SK-N-SH treated with all-trans-retinoic acid at 6 μM for 48 hours (cell line): ENCODE data around the gene GASK1B.

ENCODE experiments used
- ATAC-seq: fragments of 200-7000 bp; cut with Tn5 transposase; 3 replicates; pipeline ENCODE4 v1.9.1; 2020; ENCODE audit warnings: mild to moderate bottlenecking, moderate library complexity
- ARNTL ChIP-seq: fragments of 450-650 bp; formaldehyde crosslinking; IDR thresholded peaks from 2 replicates; pipeline ENCODE4 v1.5.0; 2020; ENCODE audit warnings: low read depth, mild to moderate bottlenecking, moderate library complexity, borderline replicate concordance
- BACH2 ChIP-seq: fragments of 250-450 bp; sonication (Bioruptor Pico); IDR thresholded peaks from 2 replicates; pipeline ENCODE4 v1.9.0; 2021; ENCODE audit warnings: mild to moderate bottlenecking, borderline replicate concordance
- CREB5 ChIP-seq: fragments of 250-450 bp; sonication (Bioruptor Pico); IDR thresholded peaks from 2 replicates; pipeline ENCODE4 v1.5.1; 2020; ENCODE audit warnings: low read depth, mild to moderate bottlenecking, moderate library complexity
- CSDC2 ChIP-seq: fragments of 250-450 bp; sonication (Bioruptor Pico); IDR thresholded peaks from 2 replicates; pipeline ENCODE4 v1.5.0; 2020; ENCODE audit warnings: mild to moderate bottlenecking, moderate library complexity
- ESRRG ChIP-seq: fragments of 250-450 bp; sonication (Bioruptor Pico); IDR thresholded peaks from 2 replicates; pipeline ENCODE4 v1.6.1; 2021; ENCODE audit warnings: mild to moderate bottlenecking
- ISL1 ChIP-seq: fragments of 250-450 bp; sonication (Bioruptor Pico); IDR thresholded peaks from 2 replicates; pipeline ENCODE4 v2.1.2; 2022; ENCODE audit warnings: mild to moderate bottlenecking, moderate library complexity
- OSR1 ChIP-seq: fragments of 250-450 bp; sonication (Bioruptor Pico); IDR thresholded peaks from 2 replicates; pipeline ENCODE4 v1.8.0; 2022; ENCODE audit warnings: moderate library complexity, mild to moderate bottlenecking, inconsistent platforms
- PATZ1 ChIP-seq: fragments of 250-450 bp; sonication (Bioruptor Pico); IDR thresholded peaks from 2 replicates; pipeline ENCODE4 v1.8.0; 2020; ENCODE audit warnings: mild to moderate bottlenecking, moderate library complexity, borderline replicate concordance
- RARB ChIP-seq: fragments of 250-450 bp; sonication (Bioruptor Pico); IDR thresholded peaks from 2 replicates; pipeline ENCODE4 v1.8.0; 2021; ENCODE audit warnings: mild to moderate bottlenecking, moderate library complexity
- SNAI2 ChIP-seq: fragments of 250-450 bp; sonication (Bioruptor Pico); IDR thresholded peaks from 2 replicates; pipeline ENCODE4 v1.5.0; 2020; ENCODE audit warnings: mild to moderate bottlenecking, moderate library complexity
- TCF4 ChIP-seq: fragments of 250-450 bp; sonication (Bioruptor Pico); IDR thresholded peaks from 2 replicates; pipeline ENCODE4 v1.8.0; 2021; ENCODE audit warnings: mild to moderate bottlenecking, moderate library complexity, borderline replicate concordance
- ZC3H10 ChIP-seq: fragments of 250-450 bp; sonication (Bioruptor Pico); IDR thresholded peaks from 2 replicates; pipeline ENCODE4 v1.5.1; 2021; ENCODE audit warnings: mild to moderate bottlenecking, moderate library complexity
- ZFP3 ChIP-seq: fragments of 250-450 bp; sonication (Bioruptor Pico); IDR thresholded peaks from 2 replicates; pipeline ENCODE4 v1.5.0; 2020; ENCODE audit warnings: mild to moderate bottlenecking, moderate library complexity
- ZFP30 ChIP-seq: fragments of 450-650 bp; formaldehyde crosslinking; IDR thresholded peaks from 2 replicates; pipeline ENCODE4 v1.5.0; 2022; ENCODE audit warnings: mild to moderate bottlenecking, moderate library complexity
- ZNF565 ChIP-seq: fragments of 450-650 bp; formaldehyde crosslinking; conservative IDR thresholded peaks from 2 replicates; pipeline ENCODE4 v1.5.0; 2020; ENCODE audit warnings: low read depth, mild to moderate bottlenecking, moderate library complexity
- ZNF70 ChIP-seq: fragments of 450-650 bp; formaldehyde crosslinking; IDR thresholded peaks from 2 replicates; pipeline ENCODE4 v1.5.0; 2020; ENCODE audit warnings: mild to moderate bottlenecking, moderate library complexity
- ZNF8 ChIP-seq: fragments of 450-650 bp; formaldehyde crosslinking; IDR thresholded peaks from 2 replicates; pipeline ENCODE4 v1.5.0; 2020; ENCODE audit warnings: mild to moderate bottlenecking, moderate library complexity
- TF ChIP-seq, protein P1 (sequence below): fragments of 250-450 bp; sonication (Bioruptor Pico); IDR thresholded peaks from 2 replicates; pipeline ENCODE4 v1.8.0; 2021; ENCODE audit warnings: low read depth, mild to moderate bottlenecking, moderate library complexity, borderline replicate concordance
- TF ChIP-seq, protein P2 (sequence below): fragments of 250-450 bp; sonication (Bioruptor Pico); IDR thresholded peaks from 2 replicates; pipeline ENCODE4 v1.5.0; 2020; ENCODE audit warnings: mild to moderate bottlenecking, moderate library complexity
- TF ChIP-seq, protein P3 (sequence below): fragments of 250-450 bp; sonication (Bioruptor Pico); IDR thresholded peaks from 2 replicates; pipeline ENCODE4 v1.5.1; 2021; ENCODE audit warnings: mild to moderate bottlenecking, moderate library complexity

The GASK1B gene

GRCh38 chr4:158201876-158202275 lies 29.1 kb upstream of the GASK1B start:
- TF ChIP-seq, protein P1, sequence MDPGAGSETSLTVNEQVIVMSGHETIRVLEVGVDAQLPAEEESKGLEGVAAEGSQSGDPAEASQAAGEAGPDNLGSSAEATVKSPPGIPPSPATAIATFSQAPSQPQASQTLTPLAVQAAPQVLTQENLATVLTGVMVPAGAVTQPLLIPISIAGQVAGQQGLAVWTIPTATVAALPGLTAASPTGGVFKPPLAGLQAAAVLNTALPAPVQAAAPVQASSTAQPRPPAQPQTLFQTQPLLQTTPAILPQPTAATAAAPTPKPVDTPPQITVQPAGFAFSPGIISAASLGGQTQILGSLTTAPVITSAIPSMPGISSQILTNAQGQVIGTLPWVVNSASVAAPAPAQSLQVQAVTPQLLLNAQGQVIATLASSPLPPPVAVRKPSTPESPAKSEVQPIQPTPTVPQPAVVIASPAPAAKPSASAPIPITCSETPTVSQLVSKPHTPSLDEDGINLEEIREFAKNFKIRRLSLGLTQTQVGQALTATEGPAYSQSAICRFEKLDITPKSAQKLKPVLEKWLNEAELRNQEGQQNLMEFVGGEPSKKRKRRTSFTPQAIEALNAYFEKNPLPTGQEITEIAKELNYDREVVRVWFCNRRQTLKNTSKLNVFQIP (CRISPR knock-in tag) = no peak
- no peak for ATAC-seq

- ATAC-seq = no peak
- TF ChIP-seq ZFP3 (no peak), ZNF70 (CRISPR knock-in tag) (no peak), CSDC2 (no peak), SNAI2 (no peak), ISL1 (no peak), ZFP30 (CRISPR knock-in tag) (no peak), OSR1 (CRISPR knock-in tag) (no peak), BACH2 (no peak), RARB (CRISPR knock-in tag) (no peak)
- TF ChIP-seq, protein P1 (CRISPR knock-in tag) = no peak
Observed at GRCh38 chr4:158201322-158201721, 28.5 kb upstream of the GASK1B start.

DNA sequence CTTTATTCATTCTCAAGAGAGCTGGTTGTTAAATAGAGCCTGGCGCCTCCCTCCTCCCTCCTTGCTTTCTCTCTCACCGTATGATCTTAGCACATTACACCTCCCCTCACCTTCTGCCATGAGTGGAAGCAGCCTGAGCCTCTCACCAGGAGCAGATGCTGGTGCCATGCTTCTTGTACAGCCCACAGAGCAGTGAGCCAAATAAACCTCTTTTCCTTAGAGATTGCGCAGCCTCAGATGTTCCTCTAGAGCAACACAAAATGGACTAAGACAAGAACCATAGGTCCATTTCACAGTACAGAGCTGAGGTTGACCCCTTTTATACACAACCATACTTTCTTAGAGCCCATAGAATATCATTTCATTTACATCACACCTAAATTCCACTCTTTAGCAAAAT lies 27.4 kb upstream of the GASK1B start:
- no peak for ATAC-seq
- no peak for TF ChIP-seq ZNF70 (CRISPR knock-in tag)
- no peak for TF ChIP-seq ZNF8 (CRISPR knock-in tag)
- no peak for TF ChIP-seq PATZ1 (CRISPR knock-in tag)
- no peak for TF ChIP-seq TCF4 (CRISPR knock-in tag)
- no peak for TF ChIP-seq CSDC2
- TF ChIP-seq, protein P1 (CRISPR knock-in tag) = no peak
- no peak for TF ChIP-seq ZFP3

GRCh38 chr4:158197194-158197776 lies 24.5 kb upstream of the GASK1B start:
- TF ChIP-seq ZFP3 (no peak), ZFP30 (CRISPR knock-in tag) (no peak), RARB (CRISPR knock-in tag) (no peak), ARNTL (CRISPR knock-in tag) (no peak), ISL1 (no peak), OSR1 (CRISPR knock-in tag) (no peak), ZC3H10 (CRISPR knock-in tag) (no peak), ESRRG (CRISPR knock-in tag) (no peak), ZNF8 (CRISPR knock-in tag) (no peak), CSDC2 (no peak), ZNF565 (CRISPR knock-in tag) (no peak), CREB5 (CRISPR knock-in tag) (no peak)
- TF ChIP-seq, protein P2, sequence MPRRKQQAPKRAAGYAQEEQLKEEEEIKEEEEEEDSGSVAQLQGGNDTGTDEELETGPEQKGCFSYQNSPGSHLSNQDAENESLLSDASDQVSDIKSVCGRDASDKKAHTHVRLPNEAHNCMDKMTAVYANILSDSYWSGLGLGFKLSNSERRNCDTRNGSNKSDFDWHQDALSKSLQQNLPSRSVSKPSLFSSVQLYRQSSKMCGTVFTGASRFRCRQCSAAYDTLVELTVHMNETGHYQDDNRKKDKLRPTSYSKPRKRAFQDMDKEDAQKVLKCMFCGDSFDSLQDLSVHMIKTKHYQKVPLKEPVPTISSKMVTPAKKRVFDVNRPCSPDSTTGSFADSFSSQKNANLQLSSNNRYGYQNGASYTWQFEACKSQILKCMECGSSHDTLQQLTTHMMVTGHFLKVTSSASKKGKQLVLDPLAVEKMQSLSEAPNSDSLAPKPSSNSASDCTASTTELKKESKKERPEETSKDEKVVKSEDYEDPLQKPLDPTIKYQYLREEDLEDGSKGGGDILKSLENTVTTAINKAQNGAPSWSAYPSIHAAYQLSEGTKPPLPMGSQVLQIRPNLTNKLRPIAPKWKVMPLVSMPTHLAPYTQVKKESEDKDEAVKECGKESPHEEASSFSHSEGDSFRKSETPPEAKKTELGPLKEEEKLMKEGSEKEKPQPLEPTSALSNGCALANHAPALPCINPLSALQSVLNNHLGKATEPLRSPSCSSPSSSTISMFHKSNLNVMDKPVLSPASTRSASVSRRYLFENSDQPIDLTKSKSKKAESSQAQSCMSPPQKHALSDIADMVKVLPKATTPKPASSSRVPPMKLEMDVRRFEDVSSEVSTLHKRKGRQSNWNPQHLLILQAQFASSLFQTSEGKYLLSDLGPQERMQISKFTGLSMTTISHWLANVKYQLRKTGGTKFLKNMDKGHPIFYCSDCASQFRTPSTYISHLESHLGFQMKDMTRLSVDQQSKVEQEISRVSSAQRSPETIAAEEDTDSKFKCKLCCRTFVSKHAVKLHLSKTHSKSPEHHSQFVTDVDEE (CRISPR knock-in tag) = no peak
- TF ChIP-seq, protein P3, sequence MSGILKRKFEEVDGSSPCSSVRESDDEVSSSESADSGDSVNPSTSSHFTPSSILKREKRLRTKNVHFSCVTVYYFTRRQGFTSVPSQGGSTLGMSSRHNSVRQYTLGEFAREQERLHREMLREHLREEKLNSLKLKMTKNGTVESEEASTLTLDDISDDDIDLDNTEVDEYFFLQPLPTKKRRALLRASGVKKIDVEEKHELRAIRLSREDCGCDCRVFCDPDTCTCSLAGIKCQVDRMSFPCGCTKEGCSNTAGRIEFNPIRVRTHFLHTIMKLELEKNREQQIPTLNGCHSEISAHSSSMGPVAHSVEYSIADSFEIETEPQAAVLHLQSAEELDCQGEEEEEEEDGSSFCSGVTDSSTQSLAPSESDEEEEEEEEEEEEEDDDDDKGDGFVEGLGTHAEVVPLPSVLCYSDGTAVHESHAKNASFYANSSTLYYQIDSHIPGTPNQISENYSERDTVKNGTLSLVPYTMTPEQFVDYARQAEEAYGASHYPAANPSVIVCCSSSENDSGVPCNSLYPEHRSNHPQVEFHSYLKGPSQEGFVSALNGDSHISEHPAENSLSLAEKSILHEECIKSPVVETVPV (CRISPR knock-in tag) = no peak
- TF ChIP-seq, protein P1 (CRISPR knock-in tag) = no peak
- TF ChIP-seq, all 23 proteins: peak for 0
- no peak for ATAC-seq
